HepG2 (cell line): Measurements from ENCODE around the gene ZNF638. TPM values are rescaled to one million over a fixed set of nuclear protein-coding genes. Genes with fewer than 3 reads are reported as not detected.

Source experiments
- ATAC-seq: fragments of 200-7000 bp; cut with Tn5 transposase; 3 replicates; pipeline ENCODE4 v1.9.1; 2020; ENCODE audit warnings: mild to moderate bottlenecking, moderate library complexity
- BruUV-seq: library from RNA; stranded (reverse); fragments of 400-500 nt; replicated peaks from 2 replicates; lab custom pipeline; 2021; lab: Mats Ljungman, UMichigan
- CTCF ChIA-PET: fragments of 300-600 bp; formaldehyde crosslinking; extraction: SDS; loops from one replicate; lab custom pipeline; 2021; ENCODE audit warnings: low total read pairs, inconsistent platforms, low intra/inter-chr PET ratio; lab: Yijun Ruan, JAX
- POLR2A ChIA-PET: fragments of 350-600 bp; sonication (Branson Sonifier 250); formaldehyde crosslinking; loops from one replicate; lab custom pipeline; 2020; ENCODE audit warnings: antibody characterized with exemption, inconsistent platforms; lab: Yijun Ruan, JAX
- DNase-seq: peaks from one replicate; pipeline ENCODE4 v3.0.0-alpha.2; 2015; ENCODE audit warnings: low spot score
- FAIRE-seq: peaks from 3 replicates; lab custom pipeline; 2011; peaks lifted over from hg19 to GRCh38; lab: Jason Lieb, UNC
- H2AFZ ChIP-seq: one replicate; pipeline ENCODE4 v1.6.1; 2011; ENCODE audit warnings: low read length, inconsistent platforms
- H3K27ac ChIP-seq: fragments of 300-600 bp; 3 replicates; pipeline ENCODE4 v1.8.0; 2011; ENCODE audit warnings: mixed run types, mild to moderate bottlenecking, mixed read lengths, low read length, inconsistent platforms; ENCODE audit not compliant: insufficient read depth; ENCODE audit errors: extremely low read length
- H3K27me3 ChIP-seq, 2 experiments: fragments of 200-600 bp in 1 of 2; 2 replicates in 1 of 2; 3 replicates in 1 of 2; pipeline versions ENCODE4 v1.6.0 to v1.8.0; 2011; ENCODE audit warnings: low read length in 2 of 2, mild to moderate bottlenecking in 2 of 2, moderate library complexity in 2 of 2, inconsistent platforms in 1 of 2; ENCODE audit not compliant: insufficient read depth in 2 of 2, control insufficient read depth in 1 of 2
- H3K36me3 ChIP-seq, 2 experiments: fragments of 200-600 bp in 1 of 2; replicated peaks in 1 of 2; 2 replicates in 1 of 2; 3 replicates in 1 of 2; pipeline versions ENCODE4 v1.5.1 to v1.8.0; 2011; ENCODE audit warnings: low read length in 2 of 2, inconsistent platforms in 1 of 2; ENCODE audit not compliant: insufficient read depth in 2 of 2, control insufficient read depth in 1 of 2
- H3K4me1 ChIP-seq: 2 replicates; pipeline ENCODE4 v1.5.1; 2012; ENCODE audit warnings: low read length, inconsistent platforms; ENCODE audit not compliant: insufficient read depth
- H3K4me2 ChIP-seq: 2 replicates; pipeline ENCODE4 v1.6.0; 2011; ENCODE audit warnings: low read depth, low read length, inconsistent platforms
- H3K4me3 ChIP-seq, 3 experiments: fragments of 200-600 bp in 1 of 3; sonication (generic), shearing (Covaris generic) in 1 of 3; replicated peaks in 1 of 3; 2 replicates each; pipeline ENCODE4 v1.5.1; 2011 to 2016; ENCODE audit warnings: low read length in 3 of 3, inconsistent platforms in 2 of 3, low read depth in 2 of 3, mild to moderate bottlenecking in 2 of 3, control low read depth in 1 of 3, mixed read lengths in 1 of 3; ENCODE audit not compliant: insufficient read depth in 1 of 3
- H3K79me2 ChIP-seq: one replicate; pipeline ENCODE4 v1.6.1; 2011; ENCODE audit warnings: low read length, inconsistent platforms; ENCODE audit not compliant: insufficient read depth
- H3K9ac ChIP-seq: 2 replicates; pipeline ENCODE4 v1.6.0; 2011; ENCODE audit warnings: mild to moderate bottlenecking, low read depth, low read length, inconsistent platforms; ENCODE audit not compliant: insufficient read depth
- H3K9me3 ChIP-seq: 2 replicates; pipeline ENCODE4 v1.5.1; 2012; ENCODE audit warnings: mild to moderate bottlenecking, low read length
- H4K20me1 ChIP-seq: 2 replicates; pipeline ENCODE4 v1.6.0; 2011; ENCODE audit warnings: inconsistent platforms, mild to moderate bottlenecking, low read length, moderate library complexity; ENCODE audit not compliant: insufficient read depth
- ATF1 ChIP-seq: IDR thresholded peaks from 2 replicates; pipeline ENCODE4 v1.6.1; 2016; ENCODE audit warnings: mild to moderate bottlenecking, control low read depth
- ERF ChIP-seq: IDR thresholded peaks from 2 replicates; pipeline ENCODE4 v1.6.1; 2018; ENCODE audit warnings: missing biosample characterization, missing genetic modification reagents
- GABPB1 ChIP-seq: IDR thresholded peaks from 2 replicates; pipeline ENCODE4 v1.6.1; 2016; ENCODE audit warnings: mild to moderate bottlenecking, missing genetic modification reagents, moderate library complexity, missing compliant biosample characterization
- HDAC1 ChIP-seq: sonication (generic); formaldehyde crosslinking; IDR thresholded peaks from 2 replicates; pipeline ENCODE4 v1.5.1; 2020; ENCODE audit warnings: mild to moderate bottlenecking, missing genetic modification reagents
- HOXA5 ChIP-seq: sonication (generic); formaldehyde crosslinking; IDR thresholded peaks from 2 replicates; pipeline ENCODE4 v1.4.0; 2020; ENCODE audit warnings: missing genetic modification reagents
- JUND ChIP-seq: sonication (generic); formaldehyde crosslinking; IDR thresholded peaks from 2 replicates; pipeline ENCODE4 v1.8.0; 2022; ENCODE audit warnings: mild to moderate bottlenecking, missing genetic modification reagents
- RXRB ChIP-seq: IDR thresholded peaks from 2 replicates; pipeline ENCODE4 v1.6.1; 2016; ENCODE audit warnings: borderline replicate concordance, missing genetic modification reagents, missing compliant biosample characterization
- SETDB1 ChIP-seq: sonication (generic); formaldehyde crosslinking; IDR thresholded peaks from 2 replicates; pipeline ENCODE4 v1.5.1; 2020; ENCODE audit warnings: missing genetic modification reagents, mild to moderate bottlenecking, borderline replicate concordance
- SP2 ChIP-seq: sonication (generic); formaldehyde crosslinking; IDR thresholded peaks from 2 replicates; pipeline ENCODE4 v1.5.1; 2020; ENCODE audit warnings: mild to moderate bottlenecking, missing genetic modification reagents
- SRSF1 ChIP-seq: fragments of 200-400 bp; formaldehyde crosslinking; optimal IDR thresholded peaks from 2 replicates; pipeline ENCODE3; 2017; ENCODE audit warnings: mild to moderate bottlenecking, low read depth, low read length, moderate library complexity
- ZNF329 ChIP-seq: sonication (generic); formaldehyde crosslinking; IDR thresholded peaks from 2 replicates; pipeline ENCODE4 v1.9.0; 2021; ENCODE audit warnings: low read depth, mild to moderate bottlenecking, missing genetic modification reagents
- ZNF430 ChIP-seq: sonication (generic); formaldehyde crosslinking; IDR thresholded peaks from 2 replicates; pipeline ENCODE4 v1.9.0; 2021; ENCODE audit warnings: mild to moderate bottlenecking, missing genetic modification reagents
- WGBS: methylation state at CpG from one replicate; pipeline ENCODE4 v1.1.6; 2017; ENCODE audit warnings: low lambda C conversion rate; 5-methylcytosine and 5-hydroxymethylcytosine counted together
- in situ Hi-C: cut with HindIII; loops from 2 replicates; pipeline ENCODE4 v1.10.0; 2017; ENCODE audit warnings: low pct_unique_long_range_greater_than_20kb; ENCODE audit not compliant: extremely low pct_ligation_motif_present
- intact Hi-C: fragments of 100-400 bp; cut with micrococcal nuclease; formaldehyde crosslinking; loops from one replicate; pipeline ENCODE4 v1.10.0; 2022; ENCODE audit not compliant: unreplicated experiment
- polyA plus RNA-seq, 8 experiments: library from polyadenylated mRNA; depleted of rRNA in 3 of 8; stranded (reverse) in 7 of 8; unstranded in 1 of 8; fragments of >200 nt; fragmentation: Illumina TruSeq in 4 of 8; extraction: Trizol in 4 of 8; gene quantifications; 2 replicates each; pipeline versions ENCODE4 v1.2.1 to v1.2.3, GENCODE V29; 2011 to 2016; ENCODE audit warnings: low read depth in 4 of 8, missing spikeins in 1 of 8, mixed read lengths in 1 of 8; ENCODE audit not compliant: insufficient read depth in 1 of 8
- total RNA-seq, 5 experiments: library from RNA; depleted of rRNA; stranded (reverse); fragments of >200 nt; fragmentation: Illumina TruSeq; extraction: Trizol; gene quantifications; 2 replicates each; pipeline ENCODE4 v1.2.3, GENCODE V29; 2016; ENCODE audit warnings: low read depth in 1 of 5
- TF ChIP-seq, protein P1 (sequence below): IDR thresholded peaks from 2 replicates; pipeline ENCODE4 v1.6.1; 2012; ENCODE audit warnings: low read depth, low read length, improper control_type of control experiment
- TF ChIP-seq, protein P2 (sequence below): sonication (generic); formaldehyde crosslinking; IDR thresholded peaks from 2 replicates; pipeline ENCODE4 v1.5.1; 2020; ENCODE audit warnings: mild to moderate bottlenecking, missing genetic modification reagents, moderate library complexity
- TF ChIP-seq, protein P3 (sequence below): IDR thresholded peaks from 2 replicates; pipeline ENCODE4 v1.6.1; 2016; ENCODE audit warnings: low read depth, borderline replicate concordance
- TF ChIP-seq, protein P4 (sequence below): sonication (generic); formaldehyde crosslinking; conservative IDR thresholded peaks from 2 replicates; pipeline ENCODE4 v1.8.0; 2022; ENCODE audit warnings: mild to moderate bottlenecking, moderate library complexity, missing genetic modification reagents

The ZNF638 gene
- total and polyA plus RNA-seq, 2 of the 13 experiments (the other 11 are each of a cell fraction or from before 2014, with no cell fraction given) = 92.7 to 144 TPM

DNA sequence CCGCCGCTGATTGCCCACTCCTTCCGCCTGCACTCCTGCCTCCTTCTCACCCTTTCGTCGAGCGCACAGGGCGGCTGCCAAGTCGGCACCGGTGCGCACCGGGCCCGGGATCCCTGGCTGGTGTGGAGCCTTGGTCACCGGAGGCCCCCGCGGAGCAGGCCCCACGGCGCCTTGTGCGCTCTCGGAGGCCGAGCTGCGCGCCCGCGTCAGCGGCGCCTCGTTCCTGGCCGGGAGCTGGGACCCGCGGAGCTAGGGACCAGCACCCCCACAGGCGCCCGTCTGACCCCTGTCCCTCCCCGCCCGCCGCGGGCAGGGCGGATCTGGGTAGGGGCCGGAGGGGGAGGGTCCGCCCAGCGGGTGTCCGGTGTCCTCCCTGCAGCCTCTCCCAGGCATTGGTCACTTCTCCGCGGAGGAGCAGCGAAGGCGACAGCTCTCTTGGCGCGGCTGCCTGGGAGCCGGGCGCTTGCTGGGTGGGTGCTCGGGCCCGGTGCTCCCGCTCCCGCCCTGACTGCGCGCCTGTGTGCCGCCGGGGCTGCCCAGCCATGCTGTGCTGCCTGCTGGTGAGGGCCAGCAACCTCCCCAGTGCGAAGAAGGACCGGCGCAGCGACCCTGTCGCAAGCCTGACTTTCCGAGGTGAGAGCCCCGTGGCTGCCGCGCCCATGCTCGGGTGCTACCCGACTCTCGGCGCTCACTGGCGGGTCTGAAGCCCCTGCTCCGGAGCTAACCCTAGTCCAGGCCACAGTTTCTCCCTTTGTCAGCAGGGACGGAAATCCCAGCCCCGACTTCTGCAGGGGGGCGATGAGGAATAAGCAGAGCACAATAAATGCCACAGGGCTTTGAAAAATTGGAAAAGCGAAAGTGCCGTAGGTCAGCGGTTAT lies 135.0 kb downstream of the ZNF638 start:
- in situ Hi-C loops (no loop called here), intact Hi-C loops (no loop called here)
- Histone ChIP-seq H3K4me3 (peak overlapping the region; percentile 68 to 78 (median 70)), H3K27me3 (peaks cover 8 to 60% of the 10 kb centered on the region in 2 experiments), H3K36me3 (no peaks in the 10 kb centered on the region), H3K4me1 (peaks cover 6% of the 10 kb centered on the region; the same call in 1 of the 2 replicates), H4K20me1 (no peaks in the 10 kb centered on the region), H3K9me3 (no peaks in the 10 kb centered on the region), H2AFZ (no peak overlapping the region), H3K27ac (no peak overlapping the region), H3K4me2 (peak overlapping the region; percentile 90), H3K9ac (no peak overlapping the region; the same call in 1 of the 2 replicates), H3K79me2 (no peaks in the 10 kb centered on the region)
- CTCF ChIA-PET = no interaction called here
- BruUV-seq = no TSS peak
- no peak for FAIRE-seq
- peak; percentile 82 for ATAC-seq
- POLR2A ChIA-PET = interaction anchor here (0.5 to 0.8 kb wide), 2 partner anchors 135 to 239 kb away, joined by 3 to 4 read pairs; partner anchors contain the start of genes PAIP2B and ZNF638
- 11% methylated on average over 40 of the region's 78 CpGs for WGBS
- DNase-seq = no peak
- TF ChIP-seq HOXA5 (CRISPR knock-in tag) (0 out of 2 replicates have a peak, but pooled peaks have one; percentile 17), ERF (CRISPR knock-in tag) (0 out of 2 replicates have a peak, but pooled peaks have one; percentile 14), HDAC1 (CRISPR knock-in tag) (no peak), JUND (no peak), SP2 (CRISPR knock-in tag) (no peak), ZNF329 (CRISPR knock-in tag) (no peak), SETDB1 (no peak), RXRB (CRISPR knock-in tag) (no peak), ZNF430 (no peak), ATF1 (no peak), GABPB1 (CRISPR knock-in tag) (peak; percentile 36; the same call in 1 of the 2 replicates), SRSF1 (no peak)
- TF ChIP-seq, protein P1, sequence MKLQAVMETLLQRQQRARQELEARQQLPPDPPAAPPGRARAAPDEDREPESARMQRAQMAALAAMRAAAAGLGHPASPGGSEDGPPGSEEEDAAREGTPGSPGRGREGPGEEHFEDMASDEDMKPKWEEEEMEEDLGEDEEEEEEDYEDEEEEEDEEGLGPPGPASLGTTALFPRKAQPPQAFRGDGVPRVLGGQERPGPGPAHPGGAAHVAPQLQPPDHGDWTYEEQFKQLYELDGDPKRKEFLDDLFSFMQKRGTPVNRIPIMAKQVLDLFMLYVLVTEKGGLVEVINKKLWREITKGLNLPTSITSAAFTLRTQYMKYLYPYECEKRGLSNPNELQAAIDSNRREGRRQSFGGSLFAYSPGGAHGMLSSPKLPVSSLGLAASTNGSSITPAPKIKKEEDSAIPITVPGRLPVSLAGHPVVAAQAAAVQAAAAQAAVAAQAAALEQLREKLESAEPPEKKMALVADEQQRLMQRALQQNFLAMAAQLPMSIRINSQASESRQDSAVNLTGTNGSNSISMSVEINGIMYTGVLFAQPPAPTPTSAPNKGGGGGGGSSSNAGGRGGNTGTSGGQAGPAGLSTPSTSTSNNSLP = no peak
- TF ChIP-seq, protein P2, sequence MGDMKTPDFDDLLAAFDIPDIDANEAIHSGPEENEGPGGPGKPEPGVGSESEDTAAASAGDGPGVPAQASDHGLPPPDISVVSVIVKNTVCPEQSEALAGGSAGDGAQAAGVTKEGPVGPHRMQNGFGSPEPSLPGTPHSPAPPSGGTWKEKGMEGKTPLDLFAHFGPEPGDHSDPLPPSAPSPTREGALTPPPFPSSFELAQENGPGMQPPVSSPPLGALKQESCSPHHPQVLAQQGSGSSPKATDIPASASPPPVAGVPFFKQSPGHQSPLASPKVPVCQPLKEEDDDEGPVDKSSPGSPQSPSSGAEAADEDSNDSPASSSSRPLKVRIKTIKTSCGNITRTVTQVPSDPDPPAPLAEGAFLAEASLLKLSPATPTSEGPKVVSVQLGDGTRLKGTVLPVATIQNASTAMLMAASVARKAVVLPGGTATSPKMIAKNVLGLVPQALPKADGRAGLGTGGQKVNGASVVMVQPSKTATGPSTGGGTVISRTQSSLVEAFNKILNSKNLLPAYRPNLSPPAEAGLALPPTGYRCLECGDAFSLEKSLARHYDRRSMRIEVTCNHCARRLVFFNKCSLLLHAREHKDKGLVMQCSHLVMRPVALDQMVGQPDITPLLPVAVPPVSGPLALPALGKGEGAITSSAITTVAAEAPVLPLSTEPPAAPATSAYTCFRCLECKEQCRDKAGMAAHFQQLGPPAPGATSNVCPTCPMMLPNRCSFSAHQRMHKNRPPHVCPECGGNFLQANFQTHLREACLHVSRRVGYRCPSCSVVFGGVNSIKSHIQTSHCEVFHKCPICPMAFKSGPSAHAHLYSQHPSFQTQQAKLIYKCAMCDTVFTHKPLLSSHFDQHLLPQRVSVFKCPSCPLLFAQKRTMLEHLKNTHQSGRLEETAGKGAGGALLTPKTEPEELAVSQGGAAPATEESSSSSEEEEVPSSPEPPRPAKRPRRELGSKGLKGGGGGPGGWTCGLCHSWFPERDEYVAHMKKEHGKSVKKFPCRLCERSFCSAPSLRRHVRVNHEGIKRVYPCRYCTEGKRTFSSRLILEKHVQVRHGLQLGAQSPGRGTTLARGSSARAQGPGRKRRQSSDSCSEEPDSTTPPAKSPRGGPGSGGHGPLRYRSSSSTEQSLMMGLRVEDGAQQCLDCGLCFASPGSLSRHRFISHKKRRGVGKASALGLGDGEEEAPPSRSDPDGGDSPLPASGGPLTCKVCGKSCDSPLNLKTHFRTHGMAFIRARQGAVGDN (CRISPR knock-in tag) = peak; percentile 69
- TF ChIP-seq, protein P3, sequence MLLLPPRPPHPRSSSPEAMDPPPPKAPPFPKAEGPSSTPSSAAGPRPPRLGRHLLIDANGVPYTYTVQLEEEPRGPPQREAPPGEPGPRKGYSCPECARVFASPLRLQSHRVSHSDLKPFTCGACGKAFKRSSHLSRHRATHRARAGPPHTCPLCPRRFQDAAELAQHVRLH (CRISPR knock-in tag) = no peak
- TF ChIP-seq, protein P4, sequence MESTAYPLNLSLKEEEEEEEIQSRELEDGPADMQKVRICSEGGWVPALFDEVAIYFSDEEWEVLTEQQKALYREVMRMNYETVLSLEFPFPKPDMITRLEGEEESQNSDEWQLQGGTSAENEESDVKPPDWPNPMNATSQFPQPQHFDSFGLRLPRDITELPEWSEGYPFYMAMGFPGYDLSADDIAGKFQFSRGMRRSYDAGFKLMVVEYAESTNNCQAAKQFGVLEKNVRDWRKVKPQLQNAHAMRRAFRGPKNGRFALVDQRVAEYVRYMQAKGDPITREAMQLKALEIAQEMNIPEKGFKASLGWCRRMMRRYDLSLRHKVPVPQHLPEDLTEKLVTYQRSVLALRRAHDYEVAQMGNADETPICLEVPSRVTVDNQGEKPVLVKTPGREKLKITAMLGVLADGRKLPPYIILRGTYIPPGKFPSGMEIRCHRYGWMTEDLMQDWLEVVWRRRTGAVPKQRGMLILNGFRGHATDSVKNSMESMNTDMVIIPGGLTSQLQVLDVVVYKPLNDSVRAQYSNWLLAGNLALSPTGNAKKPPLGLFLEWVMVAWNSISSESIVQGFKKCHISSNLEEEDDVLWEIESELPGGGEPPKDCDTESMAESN (CRISPR knock-in tag) = no peak
